ENCODE data around the gene SUOX.

GRCh38 chr12:55979069-55979468, 18.0 kb upstream of the SUOX start:
- TF ChIP-seq CTCF (IDR thresholded peaks at IDR 0.05) (no peak), EP300 (IDR thresholded peaks at IDR 0.05) (no peak), POLR2A (IDR thresholded peaks at IDR 0.05) (no peak), POLR2AphosphoS5 (IDR thresholded peaks at IDR 0.05) (no peak)

Data from upper lobe of left lung (tissue), 4 donors.